ENCODE data around the gene KRTAP2-3.
"Not testable (repeated sequence)": the region's sequence is repeated elsewhere in the genome, so short reads cannot be mapped to it uniquely, and the experiment has no call there.

KRTAP2-3 gene

GRCh38 chr17:41060052-41060604, at the start of gene KRTAP2-3:
TSS of gene KRTAP2-3 (minus strand) at chr17:41060114. CDS start at chr17:41060050, 64 bp downstream.
- DNase-seq: peak; percentile 35

GRCh38 chr17:41108728-41109386, 48.9 kb upstream of the KRTAP2-3 start:
- DNase-seq: not testable (repeated sequence)

GRCh38 chr17:41107941-41108450, 48.1 kb upstream of the KRTAP2-3 start:
- DNase-seq: no peak

- DNase-seq: not testable (repeated sequence)
These were observed 45.4 kb upstream of the KRTAP2-3 start, which contains the start of gene KRTAP4-9 for GRCh38 chr17:41105347-41105746. TSS of gene KRTAP4-9 (plus strand) at chr17:41105389. CDS start at chr17:41105389, 0 bp downstream.

GRCh38 chr17:41104386-41105038, 44.6 kb upstream of the KRTAP2-3 start:
- not testable (repeated sequence) for DNase-seq

GRCh38 chr17:41103896-41104295, 44.0 kb upstream of the KRTAP2-3 start:
- DNase-seq: no peak

GRCh38 chr17:41101586-41102259, 41.8 kb upstream of the KRTAP2-3 start, which contains the start of gene KRTAP4-16:
TSS of gene KRTAP4-16 (minus strand) at chr17:41102209. CDS start at chr17:41102209, 0 bp downstream.
- no peak for DNase-seq

GRCh38 chr17:41099682-41100480, 40.0 kb upstream of the KRTAP2-3 start:
- not testable (repeated sequence) for DNase-seq

GRCh38 chr17:41098481-41098880, 38.6 kb upstream of the KRTAP2-3 start:
- no peak for DNase-seq

GRCh38 chr17:41098042-41098441, 38.1 kb upstream of the KRTAP2-3 start, which contains the start of gene KRTAP4-8:
TSS of gene KRTAP4-8 (minus strand) at chr17:41098142. CDS start at chr17:41098084, 58 bp downstream.
- no peak for DNase-seq

GRCh38 chr17:41096055-41096454, 36.1 kb upstream of the KRTAP2-3 start:
- no peak for DNase-seq

GRCh38 chr17:41088760-41089352, 28.9 kb upstream of the KRTAP2-3 start:
- not testable (repeated sequence) for DNase-seq

- not testable (repeated sequence) for DNase-seq
These were observed 24.4 kb upstream of the KRTAP2-3 start, which contains the start of gene KRTAP4-7 for GRCh38 chr17:41084100-41084856. TSS of gene KRTAP4-7 (plus strand) at chr17:41084150. CDS start at chr17:41084207, 57 bp downstream.

- DNase-seq: not testable (repeated sequence)
These were observed 23.5 kb upstream of the KRTAP2-3 start for GRCh38 chr17:41083427-41083826.

- no peak for DNase-seq
These were observed 22.7 kb upstream of the KRTAP2-3 start for GRCh38 chr17:41082626-41083025.

GRCh38 chr17:41076788-41077187, 16.9 kb upstream of the KRTAP2-3 start:
- DNase-seq: no peak

- no peak for DNase-seq
These were observed 13.8 kb upstream of the KRTAP2-3 start for GRCh38 chr17:41073676-41074075.

- no peak for DNase-seq
These were observed 11.9 kb upstream of the KRTAP2-3 start for GRCh38 chr17:41071606-41072360.

GRCh38 chr17:41069031-41069430, 9.1 kb upstream of the KRTAP2-3 start:
- no peak for DNase-seq

- DNase-seq: no peak
These were observed 7.4 kb upstream of the KRTAP2-3 start for GRCh38 chr17:41067281-41067680.
